Osteoblast (primary cell): Measurements from ENCODE around the gene NELL1. TPM values are rescaled to one million over a fixed set of nuclear protein-coding genes. Genes with fewer than 3 reads are reported as not detected.

ENCODE experiments used
- DNase-seq: peaks from one replicate; pipeline ENCODE4 v3.0.0; 2011; ENCODE audit warnings: low spot score, mixed read lengths; ENCODE audit not compliant: insufficient read length; ENCODE audit errors: missing footprints
- H2AFZ ChIP-seq: 2 replicates; pipeline ENCODE4 v1.6.0; 2011; ENCODE audit warnings: mild to moderate bottlenecking, low read length
- H3K27ac ChIP-seq: 2 replicates; pipeline ENCODE4 v1.5.1; 2011; ENCODE audit warnings: mild to moderate bottlenecking, low read depth, low read length, moderate library complexity
- H3K27me3 ChIP-seq: 2 replicates; pipeline ENCODE4 v1.6.0; 2012; ENCODE audit warnings: mild to moderate bottlenecking, control low read depth, inconsistent platforms, low read length, moderate library complexity; ENCODE audit not compliant: insufficient read depth
- H3K36me3 ChIP-seq: 2 replicates; pipeline ENCODE4 v1.5.1; 2011; ENCODE audit warnings: mild to moderate bottlenecking, low read length, control low read depth, moderate library complexity; ENCODE audit not compliant: insufficient read depth
- H3K4me1 ChIP-seq: 2 replicates; pipeline ENCODE4 v1.5.1; 2011; ENCODE audit warnings: mild to moderate bottlenecking, low read length, control low read depth, moderate library complexity; ENCODE audit not compliant: insufficient read depth
- H3K4me2 ChIP-seq: 2 replicates; pipeline ENCODE4 v1.6.0; 2011; ENCODE audit warnings: mild to moderate bottlenecking, low read length; ENCODE audit not compliant: insufficient read depth
- H3K4me3 ChIP-seq: fragments of 200-600 bp; sonication (generic); 3 replicates; pipeline ENCODE4 v1.5.1; 2012; ENCODE audit warnings: mild to moderate bottlenecking, low read length, inconsistent platforms; ENCODE audit not compliant: insufficient read depth
- H3K79me2 ChIP-seq: 2 replicates; pipeline ENCODE4 v1.6.0; 2012; ENCODE audit warnings: mild to moderate bottlenecking, low read length, control low read depth, inconsistent platforms; ENCODE audit not compliant: insufficient read depth
- H3K9me3 ChIP-seq: 2 replicates; pipeline ENCODE4 v1.5.1; 2011; ENCODE audit warnings: low read depth, low read length, control low read depth
- H4K20me1 ChIP-seq: 2 replicates; pipeline ENCODE4 v1.6.0; 2012; ENCODE audit warnings: mild to moderate bottlenecking, low read length, control low read depth; ENCODE audit not compliant: insufficient read depth
- CTCF ChIP-seq: IDR thresholded peaks from 2 replicates; pipeline ENCODE4 v1.5.1; 2011; ENCODE audit warnings: mild to moderate bottlenecking, low read depth, low read length, moderate library complexity; ENCODE audit errors: extremely low read depth
- total RNA-seq: library from RNA; depleted of rRNA; stranded (reverse); fragments of >200 nt; gene quantifications from 2 replicates; pipeline ENCODE4 v1.2.3, GENCODE V29; 2012

The NELL1 gene
- total RNA-seq, 1 donor: not detected

- H2AFZ ChIP-seq: no peak overlapping the region
- TF ChIP-seq CTCF: no peak
- no peak overlapping the region for H3K4me2 ChIP-seq
- H3K4me3 ChIP-seq: no peak overlapping the region
- no peak overlapping the region for H3K27ac ChIP-seq
- no peaks in the 10 kb centered on the region for H3K4me1 ChIP-seq
- no peak for DNase-seq
- no peaks in the 10 kb centered on the region for H3K27me3 ChIP-seq
- no peaks in the 10 kb centered on the region for H4K20me1 ChIP-seq
- H3K79me2 ChIP-seq: no peaks in the 10 kb centered on the region
- H3K36me3 ChIP-seq: no peaks in the 10 kb centered on the region
- peaks cover 4% of the 10 kb centered on the region for H3K9me3 ChIP-seq
Observed at GRCh38 chr11:21301981-21302380, 632.6 kb downstream of the NELL1 start.

GRCh38 chr11:21306739-21307358, 637.5 kb downstream of the NELL1 start:
- Histone ChIP-seq H3K27ac (no peak overlapping the region), H3K4me2 (no peak overlapping the region), H3K9me3 (peaks cover 2% of the 10 kb centered on the region), H3K36me3 (no peaks in the 10 kb centered on the region), H3K4me3 (no peak overlapping the region), H2AFZ (no peak overlapping the region), H3K4me1 (no peaks in the 10 kb centered on the region), H3K79me2 (no peaks in the 10 kb centered on the region), H4K20me1 (no peaks in the 10 kb centered on the region), H3K27me3 (no peaks in the 10 kb centered on the region)
- no peak for DNase-seq
- TF ChIP-seq CTCF: no peak

GRCh38 chr11:21307874-21308273, 638.5 kb downstream of the NELL1 start:
- Histone ChIP-seq H3K4me3 (no peak overlapping the region), H3K27ac (no peak overlapping the region), H3K36me3 (no peaks in the 10 kb centered on the region), H3K79me2 (no peaks in the 10 kb centered on the region), H3K27me3 (no peaks in the 10 kb centered on the region), H3K4me1 (no peaks in the 10 kb centered on the region), H2AFZ (no peak overlapping the region), H4K20me1 (no peaks in the 10 kb centered on the region), H3K9me3 (peaks cover 2% of the 10 kb centered on the region), H3K4me2 (no peak overlapping the region)
- TF ChIP-seq CTCF: no peak
- no peak for DNase-seq

- H2AFZ ChIP-seq: no peak overlapping the region
- H3K27ac ChIP-seq: no peak overlapping the region
- TF ChIP-seq CTCF: no peak
- DNase-seq: no peak
- no peak overlapping the region for H3K4me2 ChIP-seq
- H3K27me3 ChIP-seq: no peaks in the 10 kb centered on the region
- no peaks in the 10 kb centered on the region for H4K20me1 ChIP-seq
- H3K9me3 ChIP-seq: no peaks in the 10 kb centered on the region
- H3K36me3 ChIP-seq: no peaks in the 10 kb centered on the region
- H3K4me1 ChIP-seq: no peaks in the 10 kb centered on the region
- no peaks in the 10 kb centered on the region for H3K79me2 ChIP-seq
- H3K4me3 ChIP-seq: no peak overlapping the region
Observed at GRCh38 chr11:21316591-21316990, 647.2 kb downstream of the NELL1 start.
